Measurements from ENCODE around the gene ZNF358.
"Not testable (repeated sequence)": the region's sequence is repeated elsewhere in the genome, so short reads cannot be mapped to it uniquely, and the experiment has no call there.

The ZNF358 gene

GRCh38 chr19:7533281-7533885, 17.5 kb downstream of the ZNF358 start:
- Histone ChIP-seq H3K27ac (peak overlapping the region in 9 of 11 experiments; percentile 41 to 75 (median 67); a peak in 18 of 22 replicates), H3K4me2 (peak overlapping the region; percentile 81 to 100 (median 98)), H3K9me3 (replicated peaks in 1 of 11) (no peaks in the 10 kb centered on the region), H3K36me3 (peaks cover 11 to 67% (median 40%) of the 10 kb centered on the region in 11 experiments; a peak in 19 of 22 replicates), H3K27me3 (no peaks in the 10 kb centered on the region), H4K20me1 (peaks cover 0 to 7% (median 0%) of the 10 kb centered on the region in 11 experiments; a peak in 3 of 22 replicates), H3K4me3 (peak overlapping the region; percentile 78 to 92 (median 84); a peak in 18 of 20 replicates), H3K4me1 (peaks cover 18 to 34% (median 29%) of the 10 kb centered on the region in 10 experiments), H3K9ac (peak overlapping the region; percentile 53 to 83 (median 80); a peak in 20 of 22 replicates)
- TF ChIP-seq Cebpa-rat (IDR thresholded peaks at IDR 0.05), result no peak

- Histone ChIP-seq H3K27me3 (no peaks in the 10 kb centered on the region), H3K36me3 (peaks cover 15 to 67% (median 41%) of the 10 kb centered on the region in 11 experiments; a peak in 20 of 22 replicates), H3K27ac (peak overlapping the region in 10 of 11 experiments; percentile 29 to 78 (median 71); a peak in 19 of 22 replicates), H3K9ac (peak overlapping the region; percentile 69 to 83 (median 81)), H4K20me1 (peaks cover 0 to 7% (median 0%) of the 10 kb centered on the region in 11 experiments; a peak in 2 of 22 replicates), H3K9me3 (replicated peaks in 1 of 11) (no peaks in the 10 kb centered on the region), H3K4me3 (peak overlapping the region; percentile 78 to 92 (median 84)), H3K4me1 (peaks cover 18 to 37% (median 29%) of the 10 kb centered on the region in 10 experiments), H3K4me2 (peak overlapping the region; percentile 89 to 100 (median 98))
- no peak for TF ChIP-seq Cebpa-rat (IDR thresholded peaks at IDR 0.05)
Measured at GRCh38 chr19:7533925-7534480, 18.1 kb downstream of the ZNF358 start.

DNA sequence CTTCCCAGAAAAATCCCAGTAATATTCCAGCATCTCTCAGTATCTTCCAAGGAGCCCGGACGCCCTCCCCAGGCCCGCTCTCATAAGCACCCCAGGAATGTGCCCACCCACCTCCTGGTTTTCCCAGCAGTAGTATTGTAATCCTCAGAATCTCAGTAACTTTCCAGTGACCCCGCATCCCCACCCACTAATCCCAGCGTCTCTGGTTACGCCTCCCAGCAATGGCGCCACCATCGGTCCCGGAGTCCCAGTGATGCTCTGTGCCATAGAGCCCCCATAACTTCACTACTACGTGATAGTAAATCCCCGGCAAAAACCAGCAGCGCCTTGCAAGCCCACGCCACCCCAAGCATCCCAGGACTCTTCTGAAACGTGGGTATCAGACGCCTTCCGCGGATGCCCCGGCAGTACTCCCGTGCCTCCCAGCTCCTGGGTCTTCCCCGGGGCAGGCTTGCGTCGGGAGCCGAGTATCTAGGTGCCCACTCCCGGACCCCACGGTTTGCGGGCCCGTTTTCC, 18.7 kb downstream of the ZNF358 start:
- Histone ChIP-seq H3K27me3 (no peaks in the 10 kb centered on the region), H3K4me2 (peak overlapping the region; percentile 89 to 100 (median 98)), H3K4me3 (peak overlapping the region; percentile 78 to 92 (median 84)), H3K9me3 (replicated peaks in 1 of 11) (no peaks in the 10 kb centered on the region), H3K4me1 (peaks cover 18 to 37% (median 29%) of the 10 kb centered on the region in 10 experiments), H3K9ac (peak overlapping the region; percentile 69 to 83 (median 81)), H3K27ac (peak overlapping the region; percentile 39 to 78 (median 69); a peak in 19 of 22 replicates), H3K36me3 (peaks cover 17 to 66% (median 38%) of the 10 kb centered on the region in 11 experiments; a peak in 19 of 22 replicates), H4K20me1 (peaks cover 0 to 7% (median 0%) of the 10 kb centered on the region in 11 experiments; a peak in 2 of 22 replicates)
- TF ChIP-seq Cebpa-rat (IDR thresholded peaks at IDR 0.05), result no peak

GRCh38 chr19:7535047-7535997, 19.4 kb downstream of the ZNF358 start, which contains the start of gene PNPLA6:
PNPLA6 (plus strand) TSS chr19:7535717; CDS start chr19:7535789, 72 bp downstream.
- H3K27ac ChIP-seq, result peak within 1 kb of the TSS; percentile 39 to 78 (median 69); a peak in 21 of 22 replicates
- H3K36me3 ChIP-seq, result peaks cover 13 to 66% (median 36%) of the 10 kb centered on the region in 11 experiments; a peak in 19 of 22 replicates
- peaks cover 21 to 42% (median 34%) of the 10 kb centered on the region in 10 experiments for H3K4me1 ChIP-seq
- TF ChIP-seq Cebpa-rat (IDR thresholded peaks at IDR 0.05), result no peak
- H3K9ac ChIP-seq, result peak within 1 kb of the TSS; percentile 69 to 83 (median 81)
- H3K4me2 ChIP-seq, result peak within 1 kb of the TSS; percentile 89 to 100 (median 98)
- no peaks in the 10 kb centered on the region for H3K9me3 ChIP-seq (replicated peaks in 1 of 11)
- H3K27me3 ChIP-seq, result no peaks in the 10 kb centered on the region
- peak within 1 kb of the TSS; percentile 78 to 92 (median 84) for H3K4me3 ChIP-seq
- H4K20me1 ChIP-seq, result peaks cover 0 to 5% (median 0%) of the 10 kb centered on the region in 11 experiments; a peak in 3 of 22 replicates

- Histone ChIP-seq H3K27me3 (no peaks in the 10 kb centered on the region), H3K9ac (peak overlapping the region; percentile 69 to 83 (median 81)), H3K4me2 (peak overlapping the region; percentile 89 to 100 (median 98)), H3K9me3 (replicated peaks in 1 of 11) (no peaks in the 10 kb centered on the region), H4K20me1 (peaks cover 0 to 9% (median 0%) of the 10 kb centered on the region in 11 experiments; a peak in 1 of 22 replicates), H3K4me1 (peaks cover 30 to 50% (median 42%) of the 10 kb centered on the region in 10 experiments), H3K27ac (peak overlapping the region; percentile 30 to 78 (median 69); a peak in 21 of 22 replicates), H3K4me3 (peak overlapping the region; percentile 78 to 92 (median 84)), H3K36me3 (peaks cover 13 to 64% (median 29%) of the 10 kb centered on the region in 11 experiments; a peak in 18 of 22 replicates)
- TF ChIP-seq Cebpa-rat (IDR thresholded peaks at IDR 0.05), result no peak
Measured at GRCh38 chr19:7535998-7536695, 20.2 kb downstream of the ZNF358 start.

GRCh38 chr19:7538990-7539389, 23.1 kb downstream of the ZNF358 start:
- H3K27me3 ChIP-seq; H3K9me3 ChIP-seq (replicated peaks in 1 of 11); H3K4me3 ChIP-seq; H3K9ac ChIP-seq; H4K20me1 ChIP-seq; H3K4me2 ChIP-seq; H3K27ac ChIP-seq: not testable (repeated sequence)
- H3K4me1 ChIP-seq, result peaks cover 37 to 69% (median 56%) of the 10 kb centered on the region in 10 experiments
- peaks cover 32 to 60% (median 44%) of the 10 kb centered on the region in 11 experiments for H3K36me3 ChIP-seq

DNA sequence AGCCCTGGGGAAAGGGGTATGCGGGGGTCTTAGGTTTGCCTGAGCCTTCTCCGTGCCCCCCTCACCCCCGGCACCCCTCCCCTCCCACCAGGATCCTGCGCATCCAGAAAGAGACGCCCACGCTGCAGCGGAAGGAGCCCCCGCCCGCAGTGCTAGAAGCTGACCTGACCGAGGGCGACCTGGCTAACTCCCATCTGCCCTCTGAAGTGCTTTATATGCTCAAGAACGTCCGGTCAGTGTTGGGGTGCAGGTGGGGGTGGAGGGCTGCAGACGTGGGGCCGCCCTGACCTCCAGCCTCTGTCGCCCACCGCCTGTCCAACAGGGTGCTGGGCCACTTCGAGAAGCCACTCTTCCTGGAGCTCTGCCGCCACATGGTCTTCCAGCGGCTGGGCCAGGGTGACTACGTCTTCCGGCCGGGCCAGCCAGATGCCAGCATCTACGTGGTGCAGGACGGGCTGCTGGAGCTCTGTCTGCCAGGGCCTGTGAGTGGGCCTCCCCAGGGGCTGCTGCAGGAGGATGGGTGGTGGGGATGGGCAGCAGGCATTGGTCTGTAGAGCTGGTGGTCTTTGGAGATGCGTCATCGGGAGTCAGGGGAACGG, 24.0 kb downstream of the ZNF358 start:
- peaks cover 0 to 9% (median 0%) of the 10 kb centered on the region in 11 experiments; a peak in 2 of 22 replicates for H4K20me1 ChIP-seq
- H3K4me2 ChIP-seq, result peak overlapping the region in 10 of 11 experiments; percentile 61 to 89 (median 80); a peak in 19 of 22 replicates

More for the DNA sequence above, 24.0 kb downstream of the ZNF358 start:
- Histone ChIP-seq H3K36me3 (peaks cover 32 to 60% (median 44%) of the 10 kb centered on the region in 11 experiments), H3K9me3 (replicated peaks in 1 of 11) (no peaks in the 10 kb centered on the region), H3K9ac (peak overlapping the region in 4 of 11 experiments; percentile 9 to 49 (median 44); a peak in 3 of 22 replicates), H3K4me1 (peaks cover 35 to 79% (median 60%) of the 10 kb centered on the region in 10 experiments), H3K4me3 (0 out of 20 replicates have a peak overlapping the region, but pooled peaks of 1 of the 10 experiments have one; percentile 31), H3K27ac (peak overlapping the region in 2 of 11 experiments; percentile 51 to 67; a peak in 3 of 22 replicates), H3K27me3 (no peaks in the 10 kb centered on the region)
- no peak for TF ChIP-seq Cebpa-rat (IDR thresholded peaks at IDR 0.05)
